NCI-H1694 treated with DMSO at 0.1 percent for 48 hours (cell line): ENCODE data around the gene TMCC1.
"Not testable (repeated sequence)": the region's sequence is repeated elsewhere in the genome, so short reads cannot be mapped to it uniquely, and the experiment has no call there.

Source experiments
- DNase-seq: peaks from one replicate; lab custom pipeline; 2025; lab: John Stamatoyannopoulos, UW

The TMCC1 gene

GRCh38 chr3:129727707-129728106 lies 165.8 kb downstream of the TMCC1 start:
- no peak for DNase-seq

GRCh38 chr3:129723558-129724324 lies 169.8 kb downstream of the TMCC1 start:
- DNase-seq = no peak

- no peak for DNase-seq
These were observed 171.0 kb downstream of the TMCC1 start for GRCh38 chr3:129722527-129722926.

GRCh38 chr3:129718201-129718600 lies 175.3 kb downstream of the TMCC1 start:
- DNase-seq = no peak

GRCh38 chr3:129715854-129716253 lies 177.7 kb downstream of the TMCC1 start:
- no peak for DNase-seq

GRCh38 chr3:129708328-129708861 lies 185.1 kb downstream of the TMCC1 start:
- DNase-seq = no peak

GRCh38 chr3:129705274-129705673 lies 188.2 kb downstream of the TMCC1 start:
- DNase-seq = no peak

- no peak for DNase-seq
These were observed 189.6 kb downstream of the TMCC1 start for GRCh38 chr3:129703913-129704312.

GRCh38 chr3:129702934-129703712 lies 190.4 kb downstream of the TMCC1 start:
- DNase-seq = no peak

GRCh38 chr3:129701161-129701560 lies 192.3 kb downstream of the TMCC1 start:
- DNase-seq = no peak

- no peak for DNase-seq
These were observed 193.9 kb downstream of the TMCC1 start for GRCh38 chr3:129699612-129700011.

GRCh38 chr3:129699199-129699598 lies 194.3 kb downstream of the TMCC1 start:
- no peak for DNase-seq

GRCh38 chr3:129697229-129697969 lies 196.1 kb downstream of the TMCC1 start:
- DNase-seq = no peak

- DNase-seq = not testable (repeated sequence)
These were observed 197.1 kb downstream of the TMCC1 start for GRCh38 chr3:129696430-129696829.

- no peak for DNase-seq
These were observed 198.3 kb downstream of the TMCC1 start for GRCh38 chr3:129695230-129695629.

GRCh38 chr3:129694228-129694627 lies 199.3 kb downstream of the TMCC1 start:
- no peak for DNase-seq

GRCh38 chr3:129692743-129693142 lies 200.8 kb downstream of the TMCC1 start:
- DNase-seq = no peak

- no peak for DNase-seq
These were observed 202.5 kb downstream of the TMCC1 start for GRCh38 chr3:129690963-129691362.

GRCh38 chr3:129690406-129690805 lies 203.1 kb downstream of the TMCC1 start:
- DNase-seq = peak; percentile 71

- no peak for DNase-seq
These were observed 204.5 kb downstream of the TMCC1 start for GRCh38 chr3:129689036-129689435.

- peak; percentile 72 for DNase-seq
These were observed 205.1 kb downstream of the TMCC1 start for GRCh38 chr3:129688271-129688895.

GRCh38 chr3:129687586-129688125 lies 205.9 kb downstream of the TMCC1 start:
- DNase-seq = no peak
